ENCODE results near the gene PNPLA8.
A peak's percentile ranks its signal among the peaks of the same experiment; 100 is the strongest.

The PNPLA8 gene

GRCh38 chr7:108452707-108453106, 73.2 kb downstream of the PNPLA8 start:
- H3K4me3 ChIP-seq (ENCODE audit: low read depth, low read length): no peak overlapping the region
- TF ChIP-seq CTCF (IDR thresholded peaks at IDR 0.05; ENCODE audit: low read depth, low read length) (peak; percentile 70), POLR2A (IDR thresholded peaks at IDR 0.05; ENCODE audit: extremely low read depth, insufficient read length) (no peak), MAX (IDR thresholded peaks at IDR 0.05; ENCODE audit: low read depth, low read length) (no peak), MYC (IDR thresholded peaks at IDR 0.05; ENCODE audit: low read depth, low read length) (no peak)
- peak; percentile 58 for DNase-seq (ENCODE audit: low read depth)

- no peak overlapping the region for H3K4me3 ChIP-seq (ENCODE audit: low read depth, low read length)
- TF ChIP-seq POLR2A (IDR thresholded peaks at IDR 0.05; ENCODE audit: extremely low read depth, insufficient read length) (no peak), MAX (IDR thresholded peaks at IDR 0.05; ENCODE audit: low read depth, low read length) (no peak), MYC (IDR thresholded peaks at IDR 0.05; ENCODE audit: low read depth, low read length) (no peak), CTCF (IDR thresholded peaks at IDR 0.05; ENCODE audit: low read depth, low read length) (no peak)
- no peak for DNase-seq (ENCODE audit: low read depth)
Measured at GRCh38 chr7:108451296-108451848, 74.6 kb downstream of the PNPLA8 start.

- no peak for TF ChIP-seq MYC (IDR thresholded peaks at IDR 0.05; ENCODE audit: low read depth, low read length)
- TF ChIP-seq POLR2A (IDR thresholded peaks at IDR 0.05; ENCODE audit: extremely low read depth, insufficient read length): no peak
- TF ChIP-seq MAX (IDR thresholded peaks at IDR 0.05; ENCODE audit: low read depth, low read length): no peak
- no peak for TF ChIP-seq CTCF (IDR thresholded peaks at IDR 0.05; ENCODE audit: low read depth, low read length)
- no peak for DNase-seq (ENCODE audit: low read depth)
- H3K4me3 ChIP-seq (ENCODE audit: low read depth, low read length): no peak overlapping the region
Measured at GRCh38 chr7:108450160-108450559, 75.8 kb downstream of the PNPLA8 start.

- no peak for DNase-seq (ENCODE audit: low read depth)
- TF ChIP-seq MAX (IDR thresholded peaks at IDR 0.05; ENCODE audit: low read depth, low read length) (no peak), MYC (IDR thresholded peaks at IDR 0.05; ENCODE audit: low read depth, low read length) (no peak), POLR2A (IDR thresholded peaks at IDR 0.05; ENCODE audit: extremely low read depth, insufficient read length) (no peak), CTCF (IDR thresholded peaks at IDR 0.05; ENCODE audit: low read depth, low read length) (no peak)
- H3K4me3 ChIP-seq (ENCODE audit: low read depth, low read length): no peak overlapping the region
Measured at GRCh38 chr7:108449521-108449920, 76.4 kb downstream of the PNPLA8 start.

- DNase-seq (ENCODE audit: low read depth): no peak
- H3K4me3 ChIP-seq (ENCODE audit: low read depth, low read length): no peak overlapping the region
- TF ChIP-seq MYC (IDR thresholded peaks at IDR 0.05; ENCODE audit: low read depth, low read length): no peak
- no peak for TF ChIP-seq POLR2A (IDR thresholded peaks at IDR 0.05; ENCODE audit: extremely low read depth, insufficient read length)
Measured at GRCh38 chr7:108448584-108449505, 77.1 kb downstream of the PNPLA8 start.

- DNase-seq (ENCODE audit: low read depth): no peak
- TF ChIP-seq CTCF (IDR thresholded peaks at IDR 0.05; ENCODE audit: low read depth, low read length) (no peak), MYC (IDR thresholded peaks at IDR 0.05; ENCODE audit: low read depth, low read length) (no peak), POLR2A (IDR thresholded peaks at IDR 0.05; ENCODE audit: extremely low read depth, insufficient read length) (no peak), MAX (IDR thresholded peaks at IDR 0.05; ENCODE audit: low read depth, low read length) (no peak)
- no peak overlapping the region for H3K4me3 ChIP-seq (ENCODE audit: low read depth, low read length)
Measured at GRCh38 chr7:108442039-108442568, 83.8 kb downstream of the PNPLA8 start.
